ENCODE data around the gene SEMA5B.

The SEMA5B gene, protein sequence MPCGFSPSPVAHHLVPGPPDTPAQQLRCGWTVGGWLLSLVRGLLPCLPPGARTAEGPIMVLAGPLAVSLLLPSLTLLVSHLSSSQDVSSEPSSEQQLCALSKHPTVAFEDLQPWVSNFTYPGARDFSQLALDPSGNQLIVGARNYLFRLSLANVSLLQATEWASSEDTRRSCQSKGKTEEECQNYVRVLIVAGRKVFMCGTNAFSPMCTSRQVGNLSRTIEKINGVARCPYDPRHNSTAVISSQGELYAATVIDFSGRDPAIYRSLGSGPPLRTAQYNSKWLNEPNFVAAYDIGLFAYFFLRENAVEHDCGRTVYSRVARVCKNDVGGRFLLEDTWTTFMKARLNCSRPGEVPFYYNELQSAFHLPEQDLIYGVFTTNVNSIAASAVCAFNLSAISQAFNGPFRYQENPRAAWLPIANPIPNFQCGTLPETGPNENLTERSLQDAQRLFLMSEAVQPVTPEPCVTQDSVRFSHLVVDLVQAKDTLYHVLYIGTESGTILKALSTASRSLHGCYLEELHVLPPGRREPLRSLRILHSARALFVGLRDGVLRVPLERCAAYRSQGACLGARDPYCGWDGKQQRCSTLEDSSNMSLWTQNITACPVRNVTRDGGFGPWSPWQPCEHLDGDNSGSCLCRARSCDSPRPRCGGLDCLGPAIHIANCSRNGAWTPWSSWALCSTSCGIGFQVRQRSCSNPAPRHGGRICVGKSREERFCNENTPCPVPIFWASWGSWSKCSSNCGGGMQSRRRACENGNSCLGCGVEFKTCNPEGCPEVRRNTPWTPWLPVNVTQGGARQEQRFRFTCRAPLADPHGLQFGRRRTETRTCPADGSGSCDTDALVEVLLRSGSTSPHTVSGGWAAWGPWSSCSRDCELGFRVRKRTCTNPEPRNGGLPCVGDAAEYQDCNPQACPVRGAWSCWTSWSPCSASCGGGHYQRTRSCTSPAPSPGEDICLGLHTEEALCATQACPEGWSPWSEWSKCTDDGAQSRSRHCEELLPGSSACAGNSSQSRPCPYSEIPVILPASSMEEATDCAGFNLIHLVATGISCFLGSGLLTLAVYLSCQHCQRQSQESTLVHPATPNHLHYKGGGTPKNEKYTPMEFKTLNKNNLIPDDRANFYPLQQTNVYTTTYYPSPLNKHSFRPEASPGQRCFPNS

DNA sequence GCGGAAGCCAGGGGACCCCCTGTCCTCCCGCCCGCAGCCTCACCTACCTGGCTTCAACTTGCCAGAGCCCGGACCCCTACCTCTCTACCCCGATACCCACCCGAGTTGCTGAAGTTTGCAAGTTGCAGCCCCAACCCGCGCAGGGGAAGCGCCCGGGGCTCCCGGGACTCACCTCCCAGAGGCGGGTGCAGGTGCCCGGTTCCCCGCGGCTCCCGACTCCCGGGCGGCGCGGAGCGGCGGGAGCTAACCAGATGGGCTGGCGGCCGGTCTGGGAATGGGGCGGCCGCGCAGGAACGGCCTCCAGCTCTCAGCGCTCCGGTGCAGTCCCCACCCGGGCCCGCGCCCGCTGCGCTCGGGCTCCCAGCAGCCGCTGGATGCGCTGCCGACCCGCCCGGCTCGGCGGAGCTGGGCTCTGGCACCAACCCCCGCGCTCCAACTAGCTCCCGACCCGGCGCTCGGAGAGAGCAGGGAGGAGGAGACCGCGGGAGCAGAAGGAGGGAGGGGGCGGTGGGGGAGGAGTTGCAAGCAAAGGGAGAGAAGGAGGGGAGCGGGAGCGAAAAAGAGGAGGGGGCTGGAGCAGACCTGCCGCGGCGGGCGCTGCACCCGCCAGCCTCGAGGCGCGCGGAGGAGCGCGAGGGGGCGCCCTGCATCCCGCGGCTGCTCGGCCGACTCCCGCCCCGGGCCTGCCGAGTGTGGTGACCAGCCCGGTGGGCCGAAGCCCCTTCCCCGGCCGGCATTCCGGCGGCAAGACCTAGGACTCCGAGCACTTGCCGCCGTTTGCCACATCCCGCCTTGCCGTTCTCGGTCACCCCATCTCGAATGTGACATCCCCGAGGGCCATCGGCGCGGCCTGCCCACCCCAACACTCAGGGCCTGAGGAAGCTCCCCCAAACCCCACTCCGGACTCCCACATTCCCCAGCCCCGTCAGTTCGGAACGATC, at the start of gene SEMA5B:
Gene SEMA5B (minus strand): TSS at position 472 of the 941 bp plus-strand sequence. CDS start 66,500 bp downstream, outside the sequence.
- DNase-seq: no peak

DNA sequence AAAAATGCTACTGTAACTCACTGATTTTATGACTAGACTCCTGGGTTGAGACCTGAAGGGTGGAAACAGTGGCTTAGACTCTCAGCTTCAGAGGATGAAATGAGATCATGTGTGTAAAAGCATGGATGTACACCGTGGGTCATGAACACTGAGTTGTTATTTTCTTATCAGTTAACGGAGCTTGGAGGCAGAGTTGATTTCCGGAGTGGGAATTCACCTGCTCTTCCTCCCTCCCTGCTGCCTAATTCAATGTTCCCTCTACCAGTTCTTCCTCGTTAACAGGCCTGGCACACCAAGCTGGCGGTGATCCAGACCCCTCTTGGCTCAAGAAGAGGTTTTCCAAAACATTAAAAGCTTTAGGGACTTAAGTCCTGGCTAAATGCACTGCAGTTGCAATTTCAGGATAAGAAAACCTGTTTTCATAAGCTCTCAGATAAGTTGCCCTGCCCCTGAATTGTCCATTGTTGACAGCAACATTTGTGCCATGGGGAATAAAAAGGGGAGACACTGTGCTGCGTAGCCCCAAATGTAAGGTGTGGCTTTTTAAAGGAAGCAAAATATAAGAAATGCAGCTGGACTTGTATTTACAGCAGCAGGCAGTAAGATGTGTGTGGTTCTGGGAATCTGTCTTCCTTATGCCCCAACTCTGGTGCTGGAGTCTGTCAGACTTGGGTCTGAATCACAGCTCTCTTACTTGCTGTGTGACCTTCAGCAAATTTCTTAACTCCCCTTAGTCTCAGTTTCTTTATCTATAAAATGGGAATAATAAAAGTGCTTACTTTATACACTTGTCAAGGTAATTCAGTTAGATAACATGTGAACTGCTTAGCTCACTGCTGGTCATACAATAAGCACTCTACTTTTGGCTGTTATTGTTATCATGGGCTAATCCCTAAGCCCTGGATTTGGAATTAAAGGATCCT, 49.2 kb upstream of the SEMA5B start:
- no peak for DNase-seq

DNA sequence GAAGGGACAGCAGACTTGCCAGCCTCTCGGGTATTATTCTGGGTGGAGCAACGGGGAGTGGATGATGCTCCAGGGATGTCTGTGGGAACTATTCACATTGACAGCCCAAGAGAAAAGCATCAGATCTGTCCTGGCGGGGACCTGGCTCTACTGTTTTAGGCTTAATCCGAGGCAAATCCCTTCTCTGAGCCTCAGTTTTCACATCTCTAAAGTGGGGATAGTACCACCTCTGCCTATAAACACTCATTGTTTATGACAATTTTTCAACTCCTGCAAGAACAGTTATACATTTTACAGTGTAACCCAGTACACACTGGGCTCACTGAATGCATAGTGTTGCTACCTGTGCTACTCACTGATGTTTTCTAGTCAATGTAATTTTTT, 48.5 kb upstream of the SEMA5B start:
- DNase-seq: no peak

DNA sequence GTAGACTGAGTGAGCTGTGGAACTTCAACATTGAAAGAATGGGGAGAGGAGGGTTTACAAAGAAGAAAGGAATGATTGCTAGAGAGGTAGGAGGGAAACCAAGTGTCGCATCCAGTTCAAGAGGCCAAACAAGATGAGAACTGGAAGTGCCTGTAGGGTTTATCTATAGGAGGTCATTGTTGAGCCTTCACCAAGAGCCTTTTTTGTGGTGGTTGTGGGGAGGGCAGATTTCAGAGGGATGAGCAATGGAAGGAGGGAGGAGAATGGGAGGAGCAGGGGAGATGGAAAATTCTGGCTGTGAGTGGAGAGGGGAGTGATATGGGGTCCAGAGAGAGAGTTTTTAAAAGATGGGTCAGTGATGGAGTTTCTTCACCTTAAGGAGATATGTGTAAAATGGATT, 47.8 kb upstream of the SEMA5B start:
- DNase-seq: no peak

DNA sequence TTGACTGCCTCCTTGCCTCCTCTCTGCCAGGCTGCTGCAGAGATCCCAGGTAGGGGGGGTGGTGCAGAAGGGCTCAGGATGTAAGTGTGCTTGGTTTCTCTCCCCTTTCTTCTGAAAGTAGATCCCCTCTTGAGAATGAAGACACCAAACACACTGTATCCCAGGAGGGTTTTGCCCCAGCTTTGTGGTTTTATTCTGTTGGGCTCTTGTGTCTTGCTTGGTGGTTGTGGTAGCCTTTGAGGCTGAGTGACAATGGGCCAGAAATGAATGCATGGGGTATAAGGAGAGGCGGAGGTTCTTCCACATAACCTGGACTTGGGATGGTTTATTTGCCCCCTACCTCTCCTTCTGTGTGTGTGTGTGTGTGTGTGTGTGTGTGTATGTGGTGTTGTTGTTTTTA, 45.0 kb upstream of the SEMA5B start:
- no peak for DNase-seq

DNA sequence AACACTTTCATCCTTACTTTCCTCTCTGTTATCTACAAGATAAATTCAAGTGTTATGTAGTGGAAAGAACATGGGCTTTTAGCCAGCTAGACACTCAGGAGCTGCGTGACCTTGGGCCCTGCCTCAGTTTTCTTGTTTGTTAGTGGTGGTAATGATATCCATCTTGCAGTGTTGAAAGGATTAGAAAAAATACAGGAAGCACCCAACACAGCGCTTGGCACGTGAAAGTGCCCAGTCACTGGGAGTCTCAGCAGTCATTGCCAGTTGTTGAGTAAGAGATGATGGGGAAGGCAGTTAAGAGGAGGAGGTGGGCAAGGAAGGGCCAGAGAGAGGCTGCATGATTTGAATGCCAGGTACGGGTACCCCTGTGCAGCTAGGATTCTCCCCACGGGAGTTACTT, 44.6 kb upstream of the SEMA5B start:
- DNase-seq: no peak

DNA sequence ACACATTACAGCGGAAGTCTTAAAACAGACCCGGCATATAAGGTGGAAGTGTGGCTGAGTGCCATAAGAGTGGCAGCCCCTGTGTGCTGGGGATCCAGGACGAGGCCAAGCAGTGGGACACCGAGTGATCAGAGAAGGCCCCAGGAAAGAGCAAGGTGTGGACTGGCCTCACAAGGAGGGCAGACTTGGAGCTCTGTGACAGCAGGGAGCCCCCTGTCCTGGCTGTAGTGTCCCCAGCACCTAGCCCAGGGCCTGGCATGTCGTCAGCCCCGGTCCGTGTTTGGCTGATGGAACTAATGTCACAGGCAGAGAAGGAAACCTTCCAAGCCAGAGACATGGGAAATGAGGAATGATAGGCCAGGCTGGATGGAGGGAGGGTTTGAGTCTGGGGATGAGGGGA, 44.0 kb upstream of the SEMA5B start:
- no peak for DNase-seq

DNA sequence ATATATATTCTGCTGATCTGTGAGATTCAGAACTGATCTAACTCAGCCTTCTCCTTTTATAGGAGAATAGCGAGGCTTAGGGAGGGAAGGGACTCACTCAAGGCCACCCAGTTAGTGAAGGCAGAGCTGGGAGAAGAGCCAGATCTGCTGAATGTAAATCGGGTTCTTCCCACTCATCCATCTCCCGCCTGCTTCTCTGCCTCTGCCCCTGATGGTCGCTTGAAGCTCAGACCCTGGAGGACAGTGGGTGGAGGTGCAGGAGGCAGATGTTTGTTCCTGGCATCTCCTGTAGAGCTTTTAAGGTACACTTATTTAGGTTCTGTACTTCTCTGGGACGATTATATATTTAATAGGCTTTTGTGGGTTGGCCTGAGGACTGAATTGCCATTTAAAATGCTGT, 43.6 kb upstream of the SEMA5B start:
- DNase-seq: no peak

DNA sequence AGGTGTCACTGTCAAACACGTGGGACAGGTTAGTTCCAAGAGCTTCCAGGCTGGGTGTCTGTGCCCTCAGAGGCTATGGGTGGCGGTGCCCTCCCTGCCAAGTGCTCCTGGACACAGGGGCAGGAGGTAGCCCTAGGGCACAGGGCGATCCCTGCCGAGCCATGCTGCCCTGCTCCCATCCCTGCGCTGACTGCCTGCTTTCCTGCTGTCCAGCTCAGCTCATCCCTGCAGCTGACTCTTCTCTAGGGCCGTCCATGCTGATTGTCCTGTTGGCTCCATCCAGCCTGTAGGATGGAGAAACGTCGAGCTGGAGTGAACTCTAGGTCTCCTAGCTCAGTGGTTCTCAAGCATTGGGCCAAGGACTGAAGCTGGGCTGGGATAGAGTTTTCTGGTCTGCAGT, 42.9 kb upstream of the SEMA5B start:
- DNase-seq: no peak

DNA sequence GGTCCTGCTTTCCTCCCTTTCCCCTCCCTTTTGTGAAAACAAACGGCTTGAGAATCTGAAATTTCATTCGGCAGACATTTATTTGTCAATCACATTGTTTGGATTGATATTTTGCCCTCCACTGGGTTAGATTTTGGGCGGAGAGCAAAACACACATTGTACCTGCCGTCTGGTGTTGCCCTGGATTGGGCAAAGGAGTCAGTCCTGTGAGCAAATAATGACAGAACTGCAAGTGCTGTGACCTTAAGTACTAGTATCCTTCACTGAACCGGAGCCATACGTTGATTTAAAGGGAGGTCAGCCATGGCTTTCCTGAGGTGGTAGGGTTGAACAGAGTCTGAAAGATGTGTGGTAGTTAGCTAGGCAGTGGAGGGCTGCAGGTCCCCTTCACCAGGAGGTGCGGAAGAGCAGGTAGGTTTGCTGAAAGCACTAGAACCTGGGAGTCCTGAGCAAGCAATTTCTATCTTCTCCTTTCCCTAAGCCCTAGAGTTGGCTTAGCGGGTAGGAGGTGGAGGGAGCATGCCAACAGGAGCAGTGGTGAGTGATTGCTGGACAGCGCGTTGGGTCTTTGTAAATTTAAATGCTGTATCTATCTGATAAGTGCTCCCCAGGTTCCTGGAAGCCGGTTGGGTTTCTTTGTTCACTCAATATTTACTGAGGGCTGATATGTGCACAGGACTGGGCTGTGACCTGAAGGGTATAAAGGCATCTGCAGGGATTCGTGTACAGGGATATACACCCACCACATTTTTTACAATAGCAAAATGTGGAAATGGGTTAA, 41.2 kb upstream of the SEMA5B start:
- no peak for DNase-seq

DNA sequence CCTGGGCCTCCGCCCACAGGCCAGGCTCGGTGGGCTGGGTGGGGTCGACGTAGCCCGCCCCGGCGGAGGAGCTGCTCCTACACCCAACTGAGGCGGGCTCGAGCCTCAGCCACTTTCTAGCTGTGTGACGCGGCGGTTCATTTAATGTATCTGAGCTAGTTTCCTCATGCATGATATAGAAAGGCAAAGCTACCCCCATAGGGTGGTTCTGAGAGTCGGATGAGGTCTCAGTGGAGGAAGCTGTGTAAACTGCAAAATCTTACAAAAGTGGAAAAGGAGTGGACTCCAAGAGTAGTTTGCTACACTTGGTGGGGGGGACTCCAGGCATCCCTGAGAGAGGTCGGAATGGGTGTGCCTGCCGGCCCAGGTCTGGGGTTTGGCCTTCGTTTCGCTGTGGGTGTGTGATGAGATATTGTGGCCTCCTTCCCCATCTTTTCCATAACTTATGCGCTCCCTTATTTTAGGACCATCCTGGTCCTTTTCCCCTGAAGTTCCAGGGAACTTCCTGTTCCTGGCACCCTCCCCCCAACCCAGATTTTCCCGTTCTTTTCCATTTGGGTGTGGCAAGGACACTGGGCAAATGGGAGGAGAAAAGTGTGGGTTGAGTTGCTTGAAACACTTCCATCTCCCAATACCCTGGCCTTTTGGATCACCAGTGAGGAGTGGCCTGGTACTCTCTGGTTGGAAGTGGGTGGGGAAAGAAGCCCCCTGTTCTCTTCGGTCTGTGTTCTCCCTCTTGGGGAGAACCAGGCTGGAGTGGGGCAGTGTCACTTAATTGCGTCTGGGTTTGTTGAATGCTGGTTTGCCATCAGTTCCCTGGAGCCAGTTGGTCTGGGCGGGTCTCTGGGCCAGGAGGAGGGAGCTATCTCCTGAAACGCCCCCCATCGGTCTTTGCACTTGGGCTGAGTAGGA, 40.4 kb upstream of the SEMA5B start:
- no peak for DNase-seq

DNA sequence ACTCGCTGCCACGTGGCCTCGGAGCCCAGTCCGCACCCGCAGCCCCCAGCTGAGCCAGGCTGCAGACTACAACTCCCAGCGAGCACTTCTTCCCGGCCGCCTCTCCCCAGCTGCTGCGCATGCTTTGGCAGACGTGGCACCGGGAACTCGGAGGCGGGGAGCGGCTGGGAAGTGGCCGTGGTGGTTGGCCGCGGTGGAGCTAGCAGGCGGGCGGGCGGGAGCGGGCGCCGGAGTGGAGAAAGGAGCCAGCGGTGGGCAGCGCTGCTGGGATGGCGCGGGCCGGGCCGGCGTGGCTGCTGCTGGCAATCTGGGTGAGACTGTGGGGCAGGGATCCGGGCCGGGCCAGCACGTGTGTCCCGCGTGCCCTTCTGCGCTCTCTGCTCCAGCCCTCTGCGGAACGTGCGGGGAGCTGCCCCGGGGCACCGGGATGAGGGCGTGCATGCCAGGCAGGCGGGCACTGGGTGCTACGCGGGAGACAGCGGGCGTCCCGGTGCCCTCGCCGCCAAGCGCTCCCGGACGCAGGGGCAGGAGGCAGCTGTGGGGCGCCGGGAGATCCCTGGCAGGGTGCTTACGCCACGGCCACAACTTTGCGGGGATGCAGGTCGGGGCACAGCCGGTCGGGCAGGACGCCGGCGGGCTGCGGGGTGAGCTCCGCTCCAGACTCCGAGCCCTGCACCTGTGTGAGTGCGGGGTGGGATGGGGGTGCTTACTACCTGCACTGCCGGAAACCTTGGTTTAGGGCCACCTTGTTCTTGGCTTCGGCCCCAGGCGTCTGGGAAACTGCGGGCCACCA, 39.5 kb upstream of the SEMA5B start, which contains the start of gene PDIA5:
Gene PDIA5 (plus strand): TSS at position 130 of the 793 bp plus-strand sequence. CDS start 140 bp downstream, at position 270.
- DNase-seq: peak; percentile 87

DNA sequence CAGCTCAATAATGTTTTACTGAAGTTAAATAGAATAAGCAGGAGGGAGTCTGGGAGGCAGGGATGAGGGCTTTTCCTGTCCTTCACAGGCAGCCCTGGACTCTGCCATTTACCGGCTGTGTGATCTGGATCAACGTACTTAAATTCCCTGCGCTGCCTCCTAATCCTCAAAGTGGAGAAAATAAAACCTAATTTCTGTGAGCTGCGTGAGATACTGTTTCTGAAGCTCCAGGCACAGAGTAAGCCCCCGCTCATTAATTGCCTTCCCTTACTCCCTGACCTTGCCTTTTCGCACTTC, 39.0 kb upstream of the SEMA5B start:
- DNase-seq: no peak

DNA sequence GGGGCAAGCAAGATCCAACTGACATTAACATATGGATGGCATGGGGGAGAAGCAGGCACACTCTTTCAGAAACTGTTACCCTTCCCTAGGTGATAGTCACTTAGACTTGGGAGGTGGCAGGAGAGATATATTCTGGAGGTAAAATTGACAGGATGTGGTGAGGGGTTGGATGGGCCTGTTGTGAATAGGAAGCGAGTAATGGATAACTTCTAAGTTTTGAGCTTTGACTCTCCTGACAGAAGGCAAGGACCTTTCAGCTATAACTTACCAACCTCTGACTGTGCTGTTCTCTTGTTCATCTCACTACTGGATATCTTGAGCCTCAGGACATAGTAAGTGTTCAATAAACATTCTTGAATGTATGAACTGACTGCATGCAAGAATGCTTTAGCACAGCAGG, 37.4 kb upstream of the SEMA5B start:
- no peak for DNase-seq

DNA sequence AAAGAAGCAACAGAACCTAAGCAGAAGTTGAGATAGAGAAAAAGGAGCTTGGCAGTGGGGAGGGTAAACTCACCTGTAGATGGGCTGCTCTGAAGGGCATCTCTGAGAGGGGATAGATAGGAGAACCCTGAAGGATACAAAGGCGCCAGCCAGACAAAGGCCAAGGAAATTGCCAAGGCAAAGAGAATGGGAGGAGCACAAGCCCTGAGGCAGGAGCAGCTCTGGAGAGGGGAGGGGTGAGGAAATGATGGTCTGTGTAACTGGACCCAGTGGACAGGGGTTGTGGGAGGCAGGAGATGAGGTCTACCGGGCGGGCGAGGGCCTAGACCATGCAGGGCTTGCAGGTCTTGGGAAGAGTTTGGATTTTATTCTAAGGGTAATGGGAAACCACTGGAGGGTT, 36.9 kb upstream of the SEMA5B start:
- no peak for DNase-seq

DNA sequence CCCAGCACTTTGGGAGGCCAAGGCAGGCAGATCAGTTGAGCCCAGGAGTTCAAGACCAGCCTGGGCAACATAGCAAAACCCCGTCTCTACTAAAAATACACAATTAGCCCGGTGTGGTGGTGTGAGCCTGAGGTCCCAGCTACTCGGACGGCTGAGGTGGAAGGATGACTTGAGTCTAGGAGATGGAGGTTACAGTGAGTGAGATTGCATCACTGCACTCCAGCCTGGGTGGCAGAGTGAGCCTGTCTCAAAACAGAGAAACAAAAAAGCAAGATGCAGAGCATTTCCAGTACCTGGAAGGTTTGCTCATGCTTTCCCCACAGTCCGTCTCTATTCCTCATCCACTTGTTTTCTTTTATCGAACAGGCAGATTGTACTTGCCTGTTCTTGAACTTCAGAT, 35.5 kb upstream of the SEMA5B start:
- no peak for DNase-seq

DNA sequence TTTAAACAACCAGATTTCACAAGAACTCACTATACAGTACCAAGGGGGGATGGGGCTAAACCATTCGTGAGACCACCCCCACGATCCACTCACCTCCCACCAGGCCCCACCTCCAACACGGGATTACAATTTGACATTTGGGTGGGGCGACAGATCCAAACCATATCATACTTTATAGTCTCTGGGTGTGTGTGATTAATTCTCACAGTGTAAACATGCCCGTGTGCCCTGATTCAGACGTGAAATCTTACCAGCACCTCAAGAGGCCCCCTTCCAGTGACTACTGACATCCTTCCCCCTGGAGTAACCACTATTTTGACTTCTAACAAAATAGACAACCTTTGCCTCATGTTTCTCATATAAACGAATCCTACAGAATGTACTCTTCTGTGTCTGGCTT, 34.3 kb upstream of the SEMA5B start:
- no peak for DNase-seq

DNA sequence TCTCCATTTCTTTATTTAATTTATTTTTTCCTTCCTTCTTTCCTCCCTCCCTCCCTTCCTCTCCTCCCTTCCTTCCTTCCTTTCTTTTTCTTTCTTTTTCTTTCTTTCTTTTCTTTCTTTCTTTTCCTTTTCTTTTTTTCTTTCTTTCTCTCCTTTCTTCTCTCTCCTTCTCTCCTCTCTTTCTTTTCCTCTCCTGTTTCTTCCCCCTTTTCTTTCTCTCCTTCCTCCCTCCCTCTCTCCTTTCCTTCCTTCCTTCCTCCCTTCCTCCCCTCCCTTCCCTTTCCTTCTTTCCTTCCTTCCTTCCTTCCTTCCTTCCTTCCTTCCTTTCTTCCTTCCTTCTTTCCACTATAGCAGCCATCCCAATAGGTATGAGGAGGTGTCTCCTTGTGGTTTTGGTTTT, 32.5 kb upstream of the SEMA5B start:
- DNase-seq: no peak

DNA sequence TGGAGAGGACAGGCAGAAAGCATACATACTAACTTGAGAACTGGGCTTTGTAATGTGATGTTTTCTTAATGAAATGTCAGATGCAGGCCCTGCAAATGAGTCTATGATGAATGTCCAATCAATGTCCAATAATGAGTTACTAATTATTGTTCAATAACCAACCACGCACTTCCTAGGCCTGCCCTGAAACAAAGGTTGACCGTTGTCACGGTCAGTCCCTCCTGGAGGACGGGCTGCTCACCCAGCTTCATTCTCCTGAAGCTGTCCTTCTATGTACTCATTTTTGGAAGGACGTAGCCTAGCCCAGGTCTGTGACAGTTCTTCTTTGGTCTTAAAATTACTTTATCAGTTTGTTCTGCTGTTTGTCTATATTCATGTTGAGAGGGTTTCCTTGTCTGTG, 30.9 kb upstream of the SEMA5B start:
- DNase-seq: no peak

All from kidney glomerular epithelial cell (primary cell).